ENCODE results near the gene NTN1. TPM values are rescaled to one million over a fixed set of nuclear protein-coding genes. Genes with fewer than 3 reads are reported as not detected.

Gene NTN1
- total RNA-seq, 2 experiments from 2014 or later = not detected

DNA sequence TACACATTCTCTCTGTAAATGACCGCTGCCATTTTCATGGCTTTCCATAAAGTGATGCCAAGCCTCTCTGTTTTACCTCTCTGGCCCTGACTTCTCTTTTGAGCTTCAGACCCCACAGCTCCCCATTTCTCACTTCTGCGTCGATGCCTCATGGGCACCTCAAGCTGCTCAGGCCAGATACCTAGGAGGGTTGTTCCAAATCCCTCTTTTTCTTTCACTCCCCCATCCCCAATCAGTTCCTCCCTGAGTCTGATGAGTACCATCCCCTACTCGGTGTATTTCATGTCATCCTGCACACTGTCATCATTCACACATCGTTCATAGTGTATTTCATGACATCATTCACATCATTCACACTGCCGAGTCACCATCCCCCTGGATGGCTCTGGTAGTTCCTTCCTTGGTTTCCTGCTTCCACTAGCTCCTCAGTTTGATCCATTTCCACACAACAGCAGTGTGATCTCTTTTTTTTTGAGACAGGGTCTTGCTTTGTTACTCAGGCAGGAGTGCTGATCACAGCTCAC lies 43.1 kb downstream of the NTN1 start:
- no peaks in the 10 kb centered on the region for H3K9me3 ChIP-seq (ENCODE audit: low read length)
- CTCF ChIA-PET (ENCODE audit: unreplicated experiment) = no interaction called here
- BruUV-seq (replicated peaks) = no TSS peak
- TF ChIP-seq EZH2phosphoT487 (IDR thresholded peaks at IDR 0.05; ENCODE audit: borderline replicate concordance, low read depth, low read length) (no peak), CTCF (conservative IDR thresholded peaks at IDR 0.05; ENCODE audit: low read length) (no peak)
- POLR2A ChIA-PET = no interaction called here
- intact Hi-C loops (cut with micrococcal nuclease; ENCODE audit: unreplicated experiment) = no loop called here
- H3K4me2 ChIP-seq (ENCODE audit: low read length) = no peak overlapping the region
- H3K9me2 ChIP-seq (ENCODE audit: insufficient read depth, low read length) = no peaks in the 10 kb centered on the region
- H3K79me2 ChIP-seq (ENCODE audit: insufficient read depth, low read depth, low read length) = no peaks in the 10 kb centered on the region
- H4K20me1 ChIP-seq (ENCODE audit: insufficient read depth, low read length) = no peaks in the 10 kb centered on the region
- no peak overlapping the region for H3K27ac ChIP-seq (ENCODE audit: low read depth, low read length, poor library complexity, severe bottlenecking)
- H2AFZ ChIP-seq (ENCODE audit: low read length) = no peak overlapping the region
- no peaks in the 10 kb centered on the region for H3K36me3 ChIP-seq (ENCODE audit: insufficient read depth, low read length)
- H3K4me3 ChIP-seq (ENCODE audit: low read depth, low read length, poor library complexity, severe bottlenecking) = no peak overlapping the region
- no peaks in the 10 kb centered on the region for H3K4me1 ChIP-seq (ENCODE audit: insufficient read depth, low read length, poor library complexity, severe bottlenecking)
- DNase-seq (ENCODE audit: low spot score) = no peak

- Histone ChIP-seq H3K4me1 (ENCODE audit: insufficient read depth, low read length, poor library complexity, severe bottlenecking) (no peaks in the 10 kb centered on the region), H3K27ac (ENCODE audit: low read depth, low read length, poor library complexity, severe bottlenecking) (no peak overlapping the region), H3K9me2 (ENCODE audit: insufficient read depth, low read length) (no peaks in the 10 kb centered on the region), H3K4me2 (ENCODE audit: low read length) (no peak overlapping the region), H3K79me2 (ENCODE audit: insufficient read depth, low read depth, low read length) (no peaks in the 10 kb centered on the region), H3K9me3 (ENCODE audit: low read length) (no peaks in the 10 kb centered on the region), H4K20me1 (ENCODE audit: insufficient read depth, low read length) (no peaks in the 10 kb centered on the region), H2AFZ (ENCODE audit: low read length) (no peak overlapping the region), H3K4me3 (ENCODE audit: low read depth, low read length, poor library complexity, severe bottlenecking) (no peak overlapping the region), H3K36me3 (ENCODE audit: insufficient read depth, low read length) (no peaks in the 10 kb centered on the region)
- ChIA-PET POLR2A (no interaction called here), CTCF (ENCODE audit: unreplicated experiment) (no interaction called here)
- no peak for DNase-seq (ENCODE audit: low spot score)
- TF ChIP-seq EZH2phosphoT487 (IDR thresholded peaks at IDR 0.05; ENCODE audit: borderline replicate concordance, low read depth, low read length) (no peak), CTCF (conservative IDR thresholded peaks at IDR 0.05; ENCODE audit: low read length) (no peak)
- no TSS peak for BruUV-seq (replicated peaks)
- intact Hi-C loops (cut with micrococcal nuclease; ENCODE audit: unreplicated experiment) = no loop called here
Measured at GRCh38 chr17:9071016-9071415, 49.7 kb downstream of the NTN1 start.

- no peak overlapping the region for H3K4me2 ChIP-seq (ENCODE audit: low read length)
- H3K36me3 ChIP-seq (ENCODE audit: insufficient read depth, low read length) = no peaks in the 10 kb centered on the region
- H3K4me3 ChIP-seq (ENCODE audit: low read depth, low read length, poor library complexity, severe bottlenecking) = no peak overlapping the region
- no peaks in the 10 kb centered on the region for H3K4me1 ChIP-seq (ENCODE audit: insufficient read depth, low read length, poor library complexity, severe bottlenecking)
- BruUV-seq (replicated peaks) = no TSS peak
- H3K9me2 ChIP-seq (ENCODE audit: insufficient read depth, low read length) = no peaks in the 10 kb centered on the region
- no peaks in the 10 kb centered on the region for H4K20me1 ChIP-seq (ENCODE audit: insufficient read depth, low read length)
- intact Hi-C loops (cut with micrococcal nuclease; ENCODE audit: unreplicated experiment) = no loop called here
- H3K27ac ChIP-seq (ENCODE audit: low read depth, low read length, poor library complexity, severe bottlenecking) = no peak overlapping the region
- ChIA-PET POLR2A (no interaction called here), CTCF (ENCODE audit: unreplicated experiment) (no interaction called here)
- no peaks in the 10 kb centered on the region for H3K9me3 ChIP-seq (ENCODE audit: low read length)
- no peak for TF ChIP-seq EZH2phosphoT487 (IDR thresholded peaks at IDR 0.05; ENCODE audit: borderline replicate concordance, low read depth, low read length)
- no peak for TF ChIP-seq CTCF (conservative IDR thresholded peaks at IDR 0.05; ENCODE audit: low read length)
- DNase-seq (ENCODE audit: low spot score) = no peak
- H3K79me2 ChIP-seq (ENCODE audit: insufficient read depth, low read depth, low read length) = no peaks in the 10 kb centered on the region
- no peak overlapping the region for H2AFZ ChIP-seq (ENCODE audit: low read length)
Measured at GRCh38 chr17:9071811-9072498, 50.6 kb downstream of the NTN1 start.

All from OCI-LY7 (cell line).